IMR-90 (cell line): ENCODE measurements around the gene FUBP3.

Experiments used
- CTCF ChIP-seq: conservative IDR thresholded peaks from 2 replicates; pipeline ENCODE4 v1.5.1; 2012; ENCODE audit warnings: mild to moderate bottlenecking, low read depth, low read length, improper control_type of control experiment
- MXI1 ChIP-seq: IDR thresholded peaks from 2 replicates; pipeline ENCODE4 v1.6.1; 2012; ENCODE audit warnings: low read depth, mild to moderate bottlenecking, low read length, moderate library complexity, borderline replicate concordance
- POLR2A ChIP-seq: IDR thresholded peaks from 2 replicates; pipeline ENCODE4 v1.6.1; 2012; ENCODE audit warnings: mild to moderate bottlenecking, low read depth, low read length

GRCh38 chr9:130578865-130579737, at the start of gene FUBP3:
- TF ChIP-seq CTCF (no peak), POLR2A (peak; percentile 88), MXI1 (0 out of 2 replicates have a peak, but pooled peaks have one; percentile 39)
